ENCODE data around the gene SNRK. TPM values are rescaled to one million over a fixed set of nuclear protein-coding genes. Genes with fewer than 3 reads are reported as not detected.
"Not testable (repeated sequence)": the region's sequence is repeated elsewhere in the genome, so short reads cannot be mapped to it uniquely, and the experiment has no call there.

Gene SNRK
- total RNA-seq, 1 donor: 21.2 TPM

GRCh38 chr3:43353923-43354670, 67.8 kb downstream of the SNRK start:
- peak; percentile 38 for DNase-seq (ENCODE audit: low read depth)
- TF ChIP-seq, protein P1, sequence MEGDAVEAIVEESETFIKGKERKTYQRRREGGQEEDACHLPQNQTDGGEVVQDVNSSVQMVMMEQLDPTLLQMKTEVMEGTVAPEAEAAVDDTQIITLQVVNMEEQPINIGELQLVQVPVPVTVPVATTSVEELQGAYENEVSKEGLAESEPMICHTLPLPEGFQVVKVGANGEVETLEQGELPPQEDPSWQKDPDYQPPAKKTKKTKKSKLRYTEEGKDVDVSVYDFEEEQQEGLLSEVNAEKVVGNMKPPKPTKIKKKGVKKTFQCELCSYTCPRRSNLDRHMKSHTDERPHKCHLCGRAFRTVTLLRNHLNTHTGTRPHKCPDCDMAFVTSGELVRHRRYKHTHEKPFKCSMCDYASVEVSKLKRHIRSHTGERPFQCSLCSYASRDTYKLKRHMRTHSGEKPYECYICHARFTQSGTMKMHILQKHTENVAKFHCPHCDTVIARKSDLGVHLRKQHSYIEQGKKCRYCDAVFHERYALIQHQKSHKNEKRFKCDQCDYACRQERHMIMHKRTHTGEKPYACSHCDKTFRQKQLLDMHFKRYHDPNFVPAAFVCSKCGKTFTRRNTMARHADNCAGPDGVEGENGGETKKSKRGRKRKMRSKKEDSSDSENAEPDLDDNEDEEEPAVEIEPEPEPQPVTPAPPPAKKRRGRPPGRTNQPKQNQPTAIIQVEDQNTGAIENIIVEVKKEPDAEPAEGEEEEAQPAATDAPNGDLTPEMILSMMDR (IDR thresholded peaks at IDR 0.05; ENCODE audit: insufficient read depth, low read depth, low read length): no peak
- no peak overlapping the region for H3K4me3 ChIP-seq (ENCODE audit: low read depth, low read length)

GRCh38 chr3:43356033-43356432, 69.7 kb downstream of the SNRK start:
- not testable (repeated sequence) for H3K4me3 ChIP-seq (ENCODE audit: low read depth, low read length); DNase-seq (ENCODE audit: low read depth)

DNA sequence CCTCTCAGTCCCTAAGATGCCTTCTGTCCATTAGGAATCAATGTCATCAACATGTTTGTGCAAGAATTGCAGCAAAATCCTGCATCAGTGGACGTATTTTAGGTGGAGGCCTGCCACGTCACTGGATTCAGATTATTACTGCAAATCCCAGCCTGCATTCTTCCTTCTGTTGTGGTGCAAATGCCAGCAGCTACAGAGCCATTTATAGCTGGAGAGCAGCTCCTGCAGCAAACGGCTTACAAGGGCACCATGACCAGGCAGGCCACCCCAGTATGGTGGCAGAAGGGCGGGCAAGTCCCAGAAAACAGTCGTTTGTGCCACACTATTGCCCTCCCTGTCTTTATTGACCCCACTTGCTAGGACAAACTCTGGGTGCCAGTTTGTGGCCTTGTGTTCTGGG, 74.7 kb downstream of the SNRK start:
- TF ChIP-seq, protein P1 (IDR thresholded peaks at IDR 0.05; ENCODE audit: insufficient read depth, low read depth, low read length): no peak
- DNase-seq (ENCODE audit: low read depth): no peak
- H3K4me3 ChIP-seq (ENCODE audit: low read depth, low read length): no peak overlapping the region

GRCh38 chr3:43362183-43362582, 75.8 kb downstream of the SNRK start:
- DNase-seq (ENCODE audit: low read depth): no peak
- TF ChIP-seq, protein P1 (IDR thresholded peaks at IDR 0.05; ENCODE audit: insufficient read depth, low read depth, low read length): no peak

GRCh38 chr3:43362961-43363360, 76.6 kb downstream of the SNRK start:
- TF ChIP-seq, protein P1 (IDR thresholded peaks at IDR 0.05; ENCODE audit: insufficient read depth, low read depth, low read length): no peak
- H3K4me3 ChIP-seq (ENCODE audit: low read depth, low read length): no peak overlapping the region
- DNase-seq (ENCODE audit: low read depth): no peak

More at GRCh38 chr3:43362183-43362582, 75.8 kb downstream of the SNRK start:
- H3K4me3 ChIP-seq (ENCODE audit: low read depth, low read length): no peak overlapping the region

- TF ChIP-seq, protein P1 (IDR thresholded peaks at IDR 0.05; ENCODE audit: insufficient read depth, low read depth, low read length): no peak
- no peak overlapping the region for H3K4me3 ChIP-seq (ENCODE audit: low read depth, low read length)
- DNase-seq (ENCODE audit: low read depth): peak; percentile 93
These were observed 77.4 kb downstream of the SNRK start for GRCh38 chr3:43363621-43364266.

GRCh38 chr3:43364494-43364893, 78.2 kb downstream of the SNRK start:
- no peak overlapping the region for H3K4me3 ChIP-seq (ENCODE audit: low read depth, low read length)
- no peak for DNase-seq (ENCODE audit: low read depth)
- TF ChIP-seq, protein P1 (IDR thresholded peaks at IDR 0.05; ENCODE audit: insufficient read depth, low read depth, low read length): no peak
